SK-N-SH treated with all-trans-retinoic acid at 6 μM for 48 hours (cell line): ENCODE measurements around the gene MYT1.

ENCODE experiments used
- ARNTL ChIP-seq: fragments of 450-650 bp; formaldehyde crosslinking; IDR thresholded peaks from 2 replicates; pipeline ENCODE4 v1.5.0; 2020; ENCODE audit warnings: low read depth, mild to moderate bottlenecking, moderate library complexity, borderline replicate concordance
- BACH2 ChIP-seq: fragments of 250-450 bp; sonication (Bioruptor Pico); IDR thresholded peaks from 2 replicates; pipeline ENCODE4 v1.9.0; 2021; ENCODE audit warnings: mild to moderate bottlenecking, borderline replicate concordance
- ESRRG ChIP-seq: fragments of 250-450 bp; sonication (Bioruptor Pico); IDR thresholded peaks from 2 replicates; pipeline ENCODE4 v1.6.1; 2021; ENCODE audit warnings: mild to moderate bottlenecking
- OSR1 ChIP-seq: fragments of 250-450 bp; sonication (Bioruptor Pico); IDR thresholded peaks from 2 replicates; pipeline ENCODE4 v1.8.0; 2022; ENCODE audit warnings: moderate library complexity, mild to moderate bottlenecking, inconsistent platforms
- TCF4 ChIP-seq: fragments of 250-450 bp; sonication (Bioruptor Pico); IDR thresholded peaks from 2 replicates; pipeline ENCODE4 v1.8.0; 2021; ENCODE audit warnings: mild to moderate bottlenecking, moderate library complexity, borderline replicate concordance
- ZFP3 ChIP-seq: fragments of 250-450 bp; sonication (Bioruptor Pico); IDR thresholded peaks from 2 replicates; pipeline ENCODE4 v1.5.0; 2020; ENCODE audit warnings: mild to moderate bottlenecking, moderate library complexity
- ZFP30 ChIP-seq: fragments of 450-650 bp; formaldehyde crosslinking; IDR thresholded peaks from 2 replicates; pipeline ENCODE4 v1.5.0; 2022; ENCODE audit warnings: mild to moderate bottlenecking, moderate library complexity
- ZNF70 ChIP-seq: fragments of 450-650 bp; formaldehyde crosslinking; IDR thresholded peaks from 2 replicates; pipeline ENCODE4 v1.5.0; 2020; ENCODE audit warnings: mild to moderate bottlenecking, moderate library complexity
- TF ChIP-seq, protein P1 (sequence below): fragments of 250-450 bp; sonication (Bioruptor Pico); IDR thresholded peaks from 2 replicates; pipeline ENCODE4 v1.8.0; 2020; ENCODE audit warnings: mild to moderate bottlenecking, moderate library complexity, borderline replicate concordance
- TF ChIP-seq, protein P2 (sequence below): fragments of 250-450 bp; sonication (Bioruptor Pico); IDR thresholded peaks from 2 replicates; pipeline ENCODE4 v1.5.1; 2020; ENCODE audit warnings: low read depth, mild to moderate bottlenecking, moderate library complexity

DNA sequence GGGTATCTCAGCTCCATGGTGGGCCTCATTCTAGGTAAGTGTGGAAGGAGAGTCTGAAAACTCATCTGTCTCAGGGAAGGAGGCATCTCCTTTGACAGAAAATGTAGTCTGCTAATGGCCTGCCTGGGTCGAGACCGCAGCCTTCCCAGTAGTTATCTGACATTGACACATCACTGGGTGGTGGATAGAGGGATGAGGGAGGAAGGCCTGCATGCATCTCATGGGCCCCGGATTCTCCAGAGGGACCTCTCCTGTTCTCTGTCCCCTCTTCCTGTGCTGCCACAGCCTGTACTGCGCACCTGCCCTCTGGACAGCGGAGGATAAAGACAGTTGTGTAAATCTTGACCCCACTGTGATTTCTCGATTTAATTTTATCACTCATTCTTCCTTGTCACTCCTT lies 96.0 kb downstream of the MYT1 start:
- TF ChIP-seq, protein P1, sequence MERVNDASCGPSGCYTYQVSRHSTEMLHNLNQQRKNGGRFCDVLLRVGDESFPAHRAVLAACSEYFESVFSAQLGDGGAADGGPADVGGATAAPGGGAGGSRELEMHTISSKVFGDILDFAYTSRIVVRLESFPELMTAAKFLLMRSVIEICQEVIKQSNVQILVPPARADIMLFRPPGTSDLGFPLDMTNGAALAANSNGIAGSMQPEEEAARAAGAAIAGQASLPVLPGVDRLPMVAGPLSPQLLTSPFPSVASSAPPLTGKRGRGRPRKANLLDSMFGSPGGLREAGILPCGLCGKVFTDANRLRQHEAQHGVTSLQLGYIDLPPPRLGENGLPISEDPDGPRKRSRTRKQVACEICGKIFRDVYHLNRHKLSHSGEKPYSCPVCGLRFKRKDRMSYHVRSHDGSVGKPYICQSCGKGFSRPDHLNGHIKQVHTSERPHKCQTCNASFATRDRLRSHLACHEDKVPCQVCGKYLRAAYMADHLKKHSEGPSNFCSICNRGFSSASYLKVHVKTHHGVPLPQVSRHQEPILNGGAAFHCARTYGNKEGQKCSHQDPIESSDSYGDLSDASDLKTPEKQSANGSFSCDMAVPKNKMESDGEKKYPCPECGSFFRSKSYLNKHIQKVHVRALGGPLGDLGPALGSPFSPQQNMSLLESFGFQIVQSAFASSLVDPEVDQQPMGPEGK (CRISPR knock-in tag) = no peak
- TF ChIP-seq ESRRG (CRISPR knock-in tag) (no peak), ZFP30 (CRISPR knock-in tag) (no peak), ZNF70 (CRISPR knock-in tag) (no peak), BACH2 (CRISPR knock-in tag) (no peak), ARNTL (CRISPR knock-in tag) (no peak), OSR1 (CRISPR knock-in tag) (no peak), ZFP3 (no peak), TCF4 (CRISPR knock-in tag) (no peak)
- TF ChIP-seq, protein P2, sequence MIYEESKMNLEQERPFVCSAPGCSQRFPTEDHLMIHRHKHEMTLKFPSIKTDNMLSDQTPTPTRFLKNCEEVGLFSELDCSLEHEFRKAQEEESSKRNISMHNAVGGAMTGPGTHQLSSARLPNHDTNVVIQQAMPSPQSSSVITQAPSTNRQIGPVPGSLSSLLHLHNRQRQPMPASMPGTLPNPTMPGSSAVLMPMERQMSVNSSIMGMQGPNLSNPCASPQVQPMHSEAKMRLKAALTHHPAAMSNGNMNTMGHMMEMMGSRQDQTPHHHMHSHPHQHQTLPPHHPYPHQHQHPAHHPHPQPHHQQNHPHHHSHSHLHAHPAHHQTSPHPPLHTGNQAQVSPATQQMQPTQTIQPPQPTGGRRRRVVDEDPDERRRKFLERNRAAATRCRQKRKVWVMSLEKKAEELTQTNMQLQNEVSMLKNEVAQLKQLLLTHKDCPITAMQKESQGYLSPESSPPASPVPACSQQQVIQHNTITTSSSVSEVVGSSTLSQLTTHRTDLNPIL = no peak
